ENCODE data around the gene SYCP2L. TPM values are rescaled to one million over a fixed set of nuclear protein-coding genes. Genes with fewer than 3 reads are reported as not detected.
"Not testable (repeated sequence)": the region's sequence is repeated elsewhere in the genome, so short reads cannot be mapped to it uniquely, and the experiment has no call there.

SYCP2L gene
- 0.37 TPM for total RNA-seq

GRCh38 chr6:10886691-10887502 is at the start of gene SYCP2L:
TSS of gene SYCP2L (plus strand) at chr6:10887052. CDS start at chr6:10887127, 75 bp downstream.
- no peak for DNase-seq (ENCODE audit: low spot score)

DNA sequence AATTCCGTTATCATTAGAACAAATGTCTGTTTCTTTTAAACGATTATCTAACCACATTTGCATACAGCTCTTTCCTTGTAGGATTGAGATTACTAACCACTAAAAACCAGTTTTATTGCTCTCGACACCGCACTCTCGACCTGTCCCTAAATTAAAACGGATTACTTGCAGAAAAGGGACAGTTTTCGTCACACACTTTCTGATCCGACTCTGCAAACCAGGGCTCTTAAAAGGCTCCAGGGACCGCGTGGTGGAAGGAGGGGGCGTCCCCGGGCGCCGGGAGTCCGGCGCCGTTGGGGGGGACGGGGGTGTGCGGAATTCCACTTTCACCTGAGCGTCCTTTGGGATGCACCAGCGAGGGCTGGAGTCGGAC is 49.2 kb upstream of the SYCP2L start:
- DNase-seq (ENCODE audit: low spot score): no peak

GRCh38 chr6:10837995-10838793 is 48.7 kb upstream of the SYCP2L start, which contains the start of gene MAK:
TSS of gene MAK (minus strand) at chr6:10838539. CDS start at chr6:10830648, 7,891 bp downstream.
- DNase-seq (ENCODE audit: low spot score): peak; percentile 84

- DNase-seq (ENCODE audit: low spot score): no peak
These were observed 48.0 kb upstream of the SYCP2L start for GRCh38 chr6:10838794-10839333.

DNA sequence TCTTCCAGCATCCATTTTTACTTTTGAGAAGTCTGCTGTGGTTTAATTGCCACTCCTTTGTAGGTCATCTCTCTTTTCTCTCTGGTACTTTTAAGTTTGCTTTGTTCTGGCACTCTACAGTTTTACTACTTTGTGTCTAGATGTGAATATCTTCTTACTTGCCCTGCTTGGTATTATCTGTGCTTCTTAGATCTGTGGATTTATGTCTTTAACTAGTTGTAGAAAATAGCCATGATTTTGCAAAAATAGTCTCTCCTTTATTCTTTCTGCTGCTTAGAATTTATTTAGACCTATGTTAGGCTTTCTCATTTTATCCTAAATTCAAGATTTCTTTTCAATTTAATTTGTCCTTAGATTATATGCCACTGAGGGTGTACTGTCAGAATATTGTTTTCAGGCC is 43.3 kb upstream of the SYCP2L start:
- DNase-seq (ENCODE audit: low spot score): no peak

DNA sequence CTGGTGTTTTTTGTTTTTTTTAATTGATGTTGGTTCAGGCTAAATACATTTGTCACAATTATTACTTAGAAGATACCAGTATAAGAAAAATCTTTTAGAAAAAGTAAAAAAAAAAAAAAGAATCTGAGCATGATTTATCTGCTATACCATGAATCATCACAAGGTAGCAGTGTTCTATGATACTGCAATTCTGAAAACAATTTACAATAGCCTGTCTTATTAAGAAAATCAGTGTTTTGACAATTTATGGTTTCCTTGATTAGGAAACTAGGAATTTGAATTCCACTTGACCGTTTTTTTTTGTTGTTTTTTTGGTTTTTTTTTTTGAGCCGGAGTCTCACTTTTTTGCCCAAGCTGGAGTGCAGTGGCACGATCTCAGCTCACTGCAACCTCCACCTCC is 39.2 kb upstream of the SYCP2L start:
- DNase-seq (ENCODE audit: low spot score): no peak

DNA sequence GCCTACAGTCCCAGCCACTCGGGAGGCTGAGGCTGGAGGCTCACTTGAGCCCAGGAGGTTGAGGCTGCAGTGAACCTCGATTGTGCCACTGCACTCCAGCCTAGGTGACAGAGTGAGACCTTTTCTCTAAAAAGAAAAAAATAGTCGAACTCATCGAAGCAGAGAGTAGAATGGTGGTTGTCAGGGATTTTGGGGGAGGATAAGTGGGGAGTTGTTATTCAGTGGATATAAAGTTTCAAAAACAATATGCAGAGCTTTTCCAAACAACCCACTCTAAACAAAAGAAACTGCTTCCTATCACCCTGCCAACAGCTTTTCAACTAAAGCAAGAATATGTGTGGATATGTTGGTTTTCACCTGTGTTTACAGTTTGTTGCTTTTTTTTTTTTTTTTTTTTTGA is 37.0 kb upstream of the SYCP2L start:
- no peak for DNase-seq (ENCODE audit: low spot score)

- DNase-seq (ENCODE audit: low spot score): no peak
These were observed 36.1 kb upstream of the SYCP2L start for GRCh38 chr6:10850728-10851127.

DNA sequence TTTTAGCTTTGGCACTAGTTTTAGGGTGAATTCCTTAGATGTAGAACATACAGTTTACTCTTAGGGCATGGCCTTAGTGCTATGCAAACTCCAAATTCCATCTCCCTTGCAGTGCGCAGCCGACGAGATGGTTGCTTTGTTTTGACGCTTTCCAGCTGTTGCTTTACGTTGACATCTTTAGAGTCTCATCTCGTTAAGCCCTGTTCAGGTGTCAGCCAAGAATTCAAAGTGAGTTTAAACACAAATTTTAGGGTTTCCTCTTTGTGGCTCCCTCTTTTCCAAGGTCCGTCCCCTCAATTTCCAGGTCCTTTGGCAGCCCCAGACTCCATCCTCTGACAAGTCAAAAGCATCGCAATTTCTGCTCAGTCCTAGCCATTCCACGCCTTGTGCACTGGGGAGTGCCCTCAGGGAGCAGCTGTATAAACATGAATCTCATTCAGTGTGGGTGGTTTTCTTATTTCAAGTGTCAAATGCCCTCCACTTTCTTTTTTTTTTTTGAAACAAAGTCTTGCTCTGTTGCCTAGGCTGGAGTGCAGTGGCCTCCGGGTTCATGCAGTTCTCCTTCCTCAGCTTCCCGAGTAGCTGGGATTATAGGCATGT is 34.4 kb upstream of the SYCP2L start:
- no peak for DNase-seq (ENCODE audit: low spot score)

DNA sequence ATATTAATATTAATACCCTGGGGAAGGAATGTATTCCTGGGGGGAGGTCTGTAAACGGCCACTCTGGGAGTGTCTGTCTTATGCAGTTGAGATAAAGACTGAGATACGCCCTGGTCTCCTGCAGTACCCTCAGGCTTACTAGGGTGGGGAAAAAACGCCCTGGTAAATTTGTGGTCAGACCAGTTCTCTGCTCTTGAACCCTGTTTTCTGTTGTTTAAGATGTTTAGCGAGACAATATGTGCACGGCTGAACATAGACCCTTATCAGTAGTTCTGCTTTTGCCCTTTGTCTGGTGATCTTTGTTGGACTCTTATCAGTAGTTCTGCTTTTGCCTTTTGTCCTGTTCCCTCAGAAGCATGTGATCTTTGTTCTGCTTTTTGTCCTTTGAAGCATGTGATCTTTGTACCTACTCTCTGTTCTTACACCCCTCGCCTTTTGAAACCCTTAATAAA is 33.0 kb upstream of the SYCP2L start:
- not testable (repeated sequence) for DNase-seq (ENCODE audit: low spot score)

GRCh38 chr6:10854922-10855632 is 31.8 kb upstream of the SYCP2L start:
- no peak for DNase-seq (ENCODE audit: low spot score)

- no peak for DNase-seq (ENCODE audit: low spot score)
These were observed 29.6 kb upstream of the SYCP2L start for GRCh38 chr6:10857259-10857658.

DNA sequence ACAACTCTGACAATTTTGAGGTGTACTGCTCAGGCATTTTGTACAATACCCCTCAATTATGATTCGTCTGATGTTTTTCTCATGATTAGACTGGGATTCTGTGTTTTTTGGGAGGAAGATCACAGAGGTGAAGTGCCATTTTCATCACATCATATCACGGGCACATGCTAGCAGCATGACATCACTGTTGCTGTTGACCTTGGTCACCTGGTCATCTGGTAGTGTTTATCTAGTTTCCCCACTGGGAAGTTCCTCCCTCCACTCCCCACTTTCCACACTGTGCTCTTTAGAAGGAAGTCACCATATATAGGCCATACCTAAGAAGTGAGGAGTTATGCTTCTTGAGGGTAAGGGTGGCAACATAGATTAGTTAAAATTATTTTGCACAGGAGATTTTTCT is 25.8 kb upstream of the SYCP2L start:
- no peak for DNase-seq (ENCODE audit: low spot score)

- no peak for DNase-seq (ENCODE audit: low spot score)
These were observed 24.5 kb upstream of the SYCP2L start for GRCh38 chr6:10862361-10862760.

GRCh38 chr6:10863031-10863430 is 23.8 kb upstream of the SYCP2L start:
- DNase-seq (ENCODE audit: low spot score): not testable (repeated sequence)

DNA sequence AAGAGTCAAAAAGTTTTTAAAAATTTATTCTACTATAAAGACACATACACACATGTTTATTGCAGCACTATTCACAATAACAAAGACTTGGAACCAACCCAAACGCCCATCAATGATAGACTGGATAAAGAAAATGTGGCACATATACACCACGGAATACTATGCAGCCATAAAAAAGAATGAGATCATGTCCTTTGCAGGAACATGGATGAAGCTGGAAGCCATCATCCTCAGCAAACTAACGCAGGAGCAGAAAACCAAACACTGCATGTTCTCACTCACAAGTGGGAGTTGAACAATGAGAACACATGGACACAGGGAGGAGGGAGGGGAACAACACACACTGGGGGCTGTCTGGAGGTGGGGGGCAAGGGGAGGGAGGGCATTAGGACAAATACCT is 20.1 kb upstream of the SYCP2L start:
- not testable (repeated sequence) for DNase-seq (ENCODE audit: low spot score)

DNA sequence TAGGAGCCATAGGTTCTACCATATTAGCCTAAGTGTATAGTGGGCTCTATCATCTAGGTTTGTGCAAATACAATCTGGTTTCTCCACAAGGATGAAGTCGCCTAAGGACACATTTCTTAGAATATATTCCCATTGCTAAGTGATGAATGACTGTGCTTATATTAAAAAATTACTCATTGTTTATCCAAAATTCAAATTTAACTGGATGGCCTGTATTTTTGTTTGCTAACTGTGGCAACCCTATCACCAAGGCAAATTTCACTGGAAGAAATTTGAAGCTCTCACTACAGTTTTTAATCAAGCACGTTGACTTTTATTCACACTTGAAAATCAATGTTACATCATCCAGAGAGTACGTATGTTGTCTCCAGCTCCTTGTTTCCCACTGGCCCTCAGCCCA is 18.9 kb upstream of the SYCP2L start:
- no peak for DNase-seq (ENCODE audit: low spot score)

DNA sequence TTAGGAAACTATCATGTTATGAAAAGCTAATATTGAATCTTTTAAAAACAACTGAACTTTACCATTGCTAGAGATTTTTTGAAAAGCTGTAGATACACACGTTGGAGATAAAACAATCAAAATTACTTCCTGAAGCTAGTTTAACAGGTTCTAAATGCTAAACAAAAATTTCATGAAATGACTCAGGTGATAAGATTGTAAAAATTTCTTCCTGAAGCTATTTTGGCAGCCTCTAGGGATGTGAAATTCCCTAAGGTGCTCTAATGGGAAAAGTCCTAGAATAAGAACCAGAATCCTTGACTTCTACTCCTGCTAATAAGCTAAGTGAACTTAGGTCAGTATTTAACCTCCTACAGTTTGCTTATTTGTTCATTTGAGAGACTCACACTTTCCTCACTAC is 13.5 kb upstream of the SYCP2L start:
- DNase-seq (ENCODE audit: low spot score): no peak

DNA sequence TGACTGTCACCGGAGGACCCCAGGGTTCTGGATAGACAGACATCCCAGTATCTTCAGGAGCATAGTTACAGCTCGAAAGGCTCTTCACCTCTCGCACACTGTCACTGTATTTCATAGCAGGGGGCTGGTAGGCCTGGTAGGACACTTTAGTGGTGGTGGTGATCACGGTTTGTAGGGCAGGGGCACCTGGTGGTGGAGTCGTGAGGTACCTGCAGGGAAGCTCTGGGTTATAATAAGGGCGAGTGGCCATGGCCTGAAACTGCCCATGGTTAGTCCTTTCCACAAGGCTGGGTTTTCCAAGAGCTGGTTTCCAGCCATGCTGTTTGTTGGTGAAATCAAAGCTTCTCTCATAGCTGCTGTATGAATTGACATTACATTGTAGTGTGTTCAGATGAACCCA is 12.6 kb upstream of the SYCP2L start:
- no peak for DNase-seq (ENCODE audit: low spot score)

- DNase-seq (ENCODE audit: low spot score): no peak
These were observed 11.8 kb upstream of the SYCP2L start for GRCh38 chr6:10875026-10875425.

- no peak for DNase-seq (ENCODE audit: low spot score)
These were observed 9.8 kb upstream of the SYCP2L start for GRCh38 chr6:10877012-10877411.

DNA sequence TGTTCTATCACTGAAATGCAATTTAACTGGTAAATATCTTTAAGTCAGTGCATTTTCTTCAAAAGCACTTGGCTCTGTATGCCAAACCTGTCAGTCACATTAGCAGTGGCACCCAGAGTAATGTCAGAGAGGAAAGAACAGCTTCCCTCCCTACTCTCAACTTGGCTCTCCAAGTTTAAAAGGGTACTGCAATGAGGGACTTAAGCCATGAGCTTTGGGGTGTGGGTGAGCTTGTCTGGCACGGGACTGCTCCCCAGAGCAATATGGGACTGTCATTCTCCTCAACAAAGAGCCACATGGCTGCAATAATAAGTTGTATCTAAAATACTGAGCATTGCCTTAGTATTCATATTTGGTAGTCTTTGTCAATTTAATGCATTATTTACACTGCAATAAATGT is 9.0 kb upstream of the SYCP2L start:
- no peak for DNase-seq (ENCODE audit: low spot score)

Data from mucosa of gallbladder (tissue), 1 donor.